GM19397 (cell line): ENCODE data around the gene DENND5B.
"Not testable (repeated sequence)": the region's sequence is repeated elsewhere in the genome, so short reads cannot be mapped to it uniquely, and the experiment has no call there.

Experiments used
- ATAC-seq: cut with Tn5 transposase; IDR thresholded peaks from one replicate; pipeline ENCODE4 v1.9.1; 2021; ENCODE audit warnings: mild to moderate bottlenecking, moderate library complexity; ENCODE audit not compliant: unreplicated experiment

Gene DENND5B

DNA sequence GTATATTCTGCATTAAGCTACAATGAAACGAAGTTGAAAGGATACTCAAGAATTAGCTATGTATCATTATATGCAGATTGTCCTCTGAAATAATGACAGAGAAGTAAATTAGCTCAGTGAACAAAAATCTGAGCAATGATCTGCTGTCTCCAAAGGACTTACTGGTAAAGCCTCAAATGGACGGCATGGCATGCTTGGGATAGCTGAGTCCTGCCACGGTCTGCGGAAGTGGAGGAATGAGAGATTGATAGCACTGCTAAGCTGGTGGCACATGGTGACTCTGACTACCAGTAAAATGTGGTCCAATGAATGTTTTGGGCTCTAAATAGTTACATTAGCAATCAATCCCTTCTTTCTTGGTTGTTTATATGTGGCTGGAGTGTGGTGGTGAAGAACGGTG is 3.7 kb upstream of the DENND5B start:
- no peak for ATAC-seq

DNA sequence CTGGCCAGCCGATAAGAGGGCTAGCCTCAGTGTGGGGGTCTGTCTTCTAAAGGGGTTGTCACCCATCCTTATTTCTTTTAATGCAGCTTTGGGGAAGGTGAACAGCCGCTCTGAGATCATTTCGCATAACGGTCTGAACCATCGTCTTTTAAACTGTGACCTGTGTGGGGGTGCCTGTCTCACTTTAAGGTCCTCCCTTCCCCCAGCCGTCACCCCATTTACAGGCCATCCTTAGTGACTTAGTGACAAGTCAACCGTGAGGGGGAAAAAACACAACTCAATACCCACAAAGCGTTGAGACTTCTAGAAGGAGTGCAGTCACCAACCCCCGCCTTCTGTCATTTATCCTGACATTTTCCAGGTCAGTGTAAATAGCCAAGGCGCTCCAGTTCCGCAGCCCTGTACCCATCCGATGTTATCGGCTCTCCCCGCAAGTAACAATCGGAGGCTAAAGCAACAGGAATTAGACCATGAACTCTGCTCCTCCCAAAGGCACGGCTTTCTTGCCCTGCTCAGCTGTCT is 505 bp upstream of the DENND5B start:
- peak; percentile 4 for ATAC-seq

DNA sequence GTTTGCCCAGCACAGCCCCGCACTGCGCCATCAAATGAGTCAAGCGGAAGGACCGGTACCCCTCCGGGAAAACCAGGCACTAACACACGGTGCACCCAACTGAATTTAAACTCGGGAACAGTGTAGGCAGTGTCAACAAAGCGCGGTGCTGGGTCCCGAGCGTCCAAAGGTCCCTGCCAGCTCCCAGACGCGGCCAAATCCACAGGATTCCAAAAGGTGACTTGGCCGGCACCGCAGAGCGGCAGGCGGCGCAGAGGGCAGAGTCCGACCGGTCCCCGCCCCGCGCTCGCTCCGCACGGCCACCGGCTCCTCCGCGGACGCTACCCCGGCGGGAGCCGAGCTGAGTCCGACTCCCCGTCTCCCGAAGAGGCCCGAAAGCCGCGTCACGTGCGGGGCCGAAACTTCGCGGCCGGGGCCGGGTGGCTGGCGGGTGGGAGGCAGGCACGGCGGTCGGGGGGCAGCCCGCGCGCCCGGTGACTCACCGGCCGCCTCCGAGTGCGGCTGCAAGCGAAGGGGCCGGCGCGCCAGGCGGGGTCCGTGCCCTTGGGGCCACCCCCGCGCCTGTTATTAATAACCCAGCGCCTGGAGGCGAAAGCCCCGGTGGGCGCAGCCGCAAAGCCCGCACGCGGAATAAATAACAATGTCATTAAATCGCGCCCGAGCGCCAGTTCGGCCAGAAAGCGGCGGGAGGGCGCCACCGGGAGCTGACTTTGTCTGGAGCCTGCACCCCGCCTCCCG is 863 bp downstream of the DENND5B start:
- peak; percentile 37 for ATAC-seq

DNA sequence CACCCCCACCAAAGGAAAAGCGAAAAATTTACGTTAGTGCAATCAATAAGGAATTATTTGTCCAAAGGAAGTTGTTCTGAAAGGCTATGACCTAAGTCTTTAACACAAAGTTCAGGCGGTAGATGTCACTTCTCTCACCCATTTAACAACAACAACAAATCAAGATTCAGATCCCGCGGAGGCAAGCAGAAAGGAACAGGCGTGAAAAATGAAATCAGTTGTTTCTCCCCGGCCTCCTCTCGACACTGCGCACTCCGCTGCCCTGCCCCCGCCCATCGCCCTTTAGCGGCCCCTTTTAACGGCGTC is 1.4 kb downstream of the DENND5B start:
- ATAC-seq, result peak; percentile 25

DNA sequence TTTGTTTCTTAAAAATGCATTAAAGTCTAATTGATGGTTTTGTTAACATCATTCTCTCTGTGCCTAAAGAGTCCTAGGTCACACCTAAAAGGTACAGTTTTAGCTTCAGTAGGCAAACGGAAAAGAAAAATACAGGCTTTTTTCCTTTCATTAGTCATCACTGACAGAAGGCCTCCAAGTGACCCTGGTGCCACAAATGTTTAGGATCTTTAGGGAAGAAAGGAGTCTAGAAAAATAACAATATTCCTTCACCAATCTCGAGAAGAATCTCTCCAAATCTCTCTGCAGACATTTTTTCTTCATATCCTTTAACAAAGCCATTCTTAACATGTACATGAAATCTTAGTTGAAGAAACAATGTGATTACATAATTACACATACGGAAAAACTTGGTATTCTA is 2.0 kb downstream of the DENND5B start:
- no peak for ATAC-seq

DNA sequence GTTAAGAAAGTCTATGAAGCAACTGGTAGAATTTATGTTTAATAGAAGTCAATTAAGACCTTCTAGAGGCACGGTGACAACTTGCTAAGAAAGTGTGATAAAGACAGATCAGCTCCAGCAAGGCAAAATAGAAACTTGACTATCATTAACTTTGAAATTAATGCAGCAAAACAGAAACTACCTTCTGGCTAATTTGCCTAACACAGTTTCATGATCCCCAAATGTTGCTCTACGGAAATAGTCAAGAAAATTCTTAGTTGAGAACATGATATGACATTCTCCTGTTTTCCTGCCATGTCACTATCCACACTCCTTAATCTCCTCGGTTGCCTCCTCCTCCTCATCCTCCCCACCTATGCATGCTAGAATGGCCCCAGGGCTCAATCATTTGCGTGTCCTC is 4.2 kb downstream of the DENND5B start:
- no peak for ATAC-seq

DNA sequence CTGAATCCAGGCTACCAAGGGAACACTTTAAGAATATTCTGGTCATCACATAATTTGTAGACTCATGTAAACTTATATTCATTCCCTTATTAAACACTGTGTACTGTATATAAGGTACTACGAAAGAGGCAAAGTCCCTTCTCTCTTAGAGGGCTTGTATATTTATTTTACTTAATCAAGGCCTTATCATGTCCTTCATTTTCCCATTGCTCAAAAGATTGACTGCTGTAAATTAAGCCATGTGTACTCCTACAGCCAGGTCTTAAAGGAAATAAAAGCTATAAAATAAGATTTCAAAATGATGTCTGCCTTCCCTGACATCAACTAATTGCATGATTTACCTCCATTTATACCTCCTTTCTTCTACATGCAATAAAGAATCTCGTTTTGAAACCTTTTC is 5.0 kb downstream of the DENND5B start:
- ATAC-seq, result no peak

DNA sequence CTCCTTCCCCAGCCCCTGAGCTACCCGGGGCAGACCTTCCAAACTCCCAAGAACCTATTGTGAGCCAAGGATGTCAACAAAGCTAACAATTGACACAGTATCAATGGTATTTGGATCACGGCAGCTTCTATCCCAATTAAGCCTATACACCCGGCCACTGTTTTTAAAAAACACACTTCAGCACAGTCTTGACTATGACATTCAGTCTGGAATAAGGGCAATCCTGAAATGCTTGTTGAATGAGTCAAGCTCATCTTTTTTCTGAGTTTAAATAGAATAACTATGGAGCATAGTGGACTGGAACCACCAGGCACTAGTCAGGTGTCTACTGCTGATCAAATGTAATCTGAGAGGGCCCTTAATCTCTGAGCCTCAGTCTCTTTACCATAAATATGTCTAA is 5.7 kb downstream of the DENND5B start:
- no peak for ATAC-seq

DNA sequence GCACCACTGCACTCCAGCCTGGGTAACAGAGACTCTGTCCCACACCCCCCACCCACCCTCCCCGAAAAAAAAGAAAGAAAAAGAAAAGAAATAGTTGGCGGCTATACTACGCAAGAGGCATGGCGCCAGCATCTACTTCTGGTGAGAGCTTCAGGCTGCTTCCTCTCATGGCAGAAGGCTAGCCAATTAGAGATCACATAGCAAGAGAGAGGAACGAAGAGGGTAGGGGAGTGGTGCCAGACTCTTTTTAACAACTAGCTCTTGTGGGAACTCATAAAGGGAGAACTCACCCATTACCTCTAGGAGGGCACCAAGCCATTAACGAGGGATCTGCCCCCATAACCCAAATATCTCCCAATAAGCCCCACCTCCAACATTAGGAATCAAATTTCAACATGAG is 6.2 kb downstream of the DENND5B start:
- ATAC-seq, result no peak

DNA sequence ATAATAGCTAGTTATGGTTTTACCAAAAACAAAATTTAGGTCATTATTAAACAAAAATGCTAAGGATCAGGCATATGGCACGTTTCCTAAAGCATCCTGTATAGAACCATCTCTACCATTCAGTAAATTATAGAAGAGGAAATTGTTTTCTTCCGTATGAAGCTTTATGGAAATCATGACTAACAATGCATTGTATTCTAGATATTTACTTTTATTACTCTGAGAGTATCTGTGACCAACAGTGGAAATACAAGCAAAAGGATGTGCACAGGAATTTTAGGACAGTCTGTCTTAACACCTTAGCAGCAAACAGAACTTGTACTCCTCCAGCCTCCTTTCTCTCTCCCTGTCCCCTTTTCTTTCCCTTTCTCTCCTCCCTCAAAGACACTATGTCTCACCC is 7.1 kb downstream of the DENND5B start:
- no peak for ATAC-seq

DNA sequence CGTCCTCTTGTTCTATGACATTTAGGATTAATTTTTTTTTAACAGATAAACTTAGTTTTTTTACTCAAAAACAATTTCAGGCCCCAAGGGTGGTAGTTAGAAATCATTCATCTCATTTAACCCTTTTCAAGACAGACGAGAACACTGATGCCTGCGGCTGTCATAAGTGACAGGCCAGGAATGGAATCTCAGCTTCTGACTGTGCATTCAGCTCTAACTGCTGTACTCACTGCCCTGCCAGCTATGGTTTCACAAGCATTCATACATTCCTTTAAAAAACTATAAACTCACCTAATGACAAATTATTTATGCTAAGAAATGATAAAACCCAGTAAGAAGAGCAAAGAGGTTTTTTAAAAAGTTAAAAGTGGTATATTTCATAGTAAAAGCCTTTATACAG is 8.8 kb downstream of the DENND5B start:
- no peak for ATAC-seq

DNA sequence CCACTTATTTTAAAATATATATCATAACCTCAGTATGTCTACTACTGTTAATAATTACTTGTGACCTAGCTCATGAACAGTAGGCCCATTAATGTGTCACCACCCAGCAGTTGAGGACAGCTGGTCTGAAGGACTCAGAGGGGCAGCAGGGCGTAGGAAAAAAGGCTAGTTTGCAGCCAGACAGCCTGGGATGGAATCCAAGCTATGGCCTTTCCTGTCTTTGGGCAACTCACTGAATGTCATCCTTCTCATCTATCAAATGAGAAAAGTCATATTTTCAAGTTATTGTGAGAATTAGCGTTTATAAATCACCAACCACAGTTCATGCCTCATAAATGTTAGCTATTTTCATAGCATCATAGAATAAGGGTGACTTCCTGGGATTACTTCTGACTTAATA is 12.3 kb downstream of the DENND5B start:
- no peak for ATAC-seq

DNA sequence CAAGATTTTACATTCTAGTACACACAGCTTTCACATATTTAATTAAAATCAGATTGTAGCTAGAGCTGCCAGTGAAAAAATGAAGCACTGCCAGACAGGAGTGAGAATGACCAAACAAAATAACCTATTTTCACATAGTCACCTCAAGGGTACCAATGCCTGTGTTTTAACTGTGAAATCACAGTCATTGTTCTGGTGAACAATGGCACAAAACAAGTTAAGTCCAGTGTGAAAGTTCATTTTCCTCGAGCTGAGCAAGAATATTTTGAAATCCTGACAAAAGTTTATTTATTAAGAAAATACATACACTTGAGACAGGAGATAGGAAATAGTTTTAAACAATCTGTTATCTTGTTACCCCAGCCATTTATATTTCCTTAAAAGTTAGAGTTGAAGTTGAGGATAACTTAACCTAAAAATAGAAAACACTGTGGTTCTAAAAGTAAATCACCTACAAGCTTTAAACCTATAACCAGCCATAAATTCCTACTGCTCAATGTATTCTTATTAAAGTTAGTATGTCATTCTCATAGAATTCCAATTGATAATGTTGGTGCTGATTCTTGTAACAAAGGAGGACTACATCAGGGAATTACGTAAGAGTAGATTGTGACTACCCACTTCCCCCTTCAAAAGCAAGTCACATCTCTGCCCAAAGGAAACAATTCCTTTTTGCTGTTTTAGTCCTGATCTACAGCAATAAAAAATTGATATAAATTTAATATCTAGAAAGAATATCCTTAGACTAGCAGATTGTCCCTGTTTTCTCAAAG is 15.9 kb downstream of the DENND5B start:
- no peak for ATAC-seq

DNA sequence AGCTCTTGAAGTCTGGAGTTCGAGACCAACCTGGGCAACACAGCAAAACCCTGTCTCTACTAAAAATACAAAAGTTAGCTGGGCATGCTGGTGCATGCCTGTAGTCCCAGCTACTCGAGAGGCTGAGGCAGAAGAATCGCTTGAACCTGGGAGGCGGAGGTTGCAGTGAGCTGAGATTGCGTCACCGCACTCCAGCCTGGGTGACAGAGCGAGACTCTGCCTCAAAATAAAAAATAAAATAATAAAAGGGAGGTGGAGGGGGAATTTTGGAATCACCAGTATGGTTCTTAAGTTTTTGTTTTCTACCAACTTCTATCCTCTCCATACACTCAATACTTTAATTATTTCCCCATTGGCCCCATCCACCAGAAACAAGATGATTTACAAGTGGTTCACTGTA is 16.6 kb downstream of the DENND5B start:
- not testable (repeated sequence) for ATAC-seq

DNA sequence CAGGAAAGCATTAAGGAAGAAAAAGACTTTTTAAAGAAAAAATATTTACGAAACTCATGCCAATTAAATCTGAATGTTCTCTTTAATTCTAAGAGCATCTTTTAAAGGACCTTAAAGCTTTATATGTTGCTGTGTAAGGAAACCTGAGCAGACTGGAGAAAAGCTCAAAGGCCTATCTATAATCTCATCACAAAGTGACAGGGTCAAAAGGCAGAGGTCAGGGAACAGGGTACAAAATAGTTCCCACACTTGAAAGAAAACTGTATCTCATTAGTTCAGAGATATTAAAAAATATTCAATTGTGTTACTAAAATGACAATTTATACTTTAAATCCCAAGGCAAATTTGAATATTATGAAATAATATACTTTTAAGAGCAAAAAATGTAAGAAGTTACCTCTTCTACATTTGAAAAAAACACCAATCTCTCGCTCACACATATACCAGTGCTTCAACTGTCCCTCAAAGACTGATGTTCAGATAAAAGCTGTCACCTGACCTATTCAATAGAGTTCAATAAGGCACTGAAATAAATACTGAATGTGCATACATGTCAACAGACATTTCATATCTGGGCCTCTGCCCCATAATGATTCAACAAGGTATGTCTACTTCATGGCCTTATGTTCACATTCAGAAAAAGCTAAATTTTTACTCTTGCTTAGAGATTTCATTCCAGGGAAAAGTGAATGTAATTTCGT is 17.9 kb downstream of the DENND5B start:
- no peak for ATAC-seq

DNA sequence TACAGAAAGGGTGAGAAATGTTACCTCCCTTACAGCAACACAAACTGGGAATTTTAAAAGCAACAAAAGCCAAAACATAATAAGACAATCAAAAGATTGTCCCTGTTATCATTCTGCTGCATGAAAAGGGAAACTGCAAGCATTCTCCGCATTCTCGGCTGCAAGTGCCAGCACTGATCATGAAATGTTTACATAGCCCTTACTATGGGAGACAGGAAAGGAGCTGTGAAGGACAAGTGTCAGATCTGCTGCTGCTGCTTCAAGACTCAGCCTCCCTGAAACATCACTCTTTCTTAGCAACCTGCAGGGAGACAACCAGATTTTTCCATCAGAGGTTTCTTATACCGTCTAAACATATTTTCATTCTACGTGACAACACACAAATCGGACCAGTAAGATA is 20.1 kb downstream of the DENND5B start:
- ATAC-seq, result no peak

DNA sequence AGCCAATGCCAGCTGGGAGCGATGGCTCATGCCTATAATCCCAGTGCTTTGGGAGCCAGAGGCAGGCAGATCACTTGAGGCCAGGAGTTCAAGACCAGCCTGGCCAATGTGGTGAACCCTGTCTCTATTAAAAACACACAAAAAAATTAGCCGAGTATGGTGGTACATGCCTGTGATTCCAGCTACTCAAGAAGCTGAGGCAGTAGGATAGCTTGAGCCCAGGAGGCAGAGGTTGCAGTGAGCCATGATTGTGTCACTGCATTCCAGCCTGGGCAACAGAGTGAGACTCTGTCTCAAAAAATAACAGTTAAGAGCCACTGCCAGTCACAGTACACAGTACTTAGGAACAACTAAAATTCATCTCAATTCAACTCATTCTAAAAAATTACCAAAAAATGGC is 21.4 kb downstream of the DENND5B start:
- ATAC-seq, result not testable (repeated sequence)

DNA sequence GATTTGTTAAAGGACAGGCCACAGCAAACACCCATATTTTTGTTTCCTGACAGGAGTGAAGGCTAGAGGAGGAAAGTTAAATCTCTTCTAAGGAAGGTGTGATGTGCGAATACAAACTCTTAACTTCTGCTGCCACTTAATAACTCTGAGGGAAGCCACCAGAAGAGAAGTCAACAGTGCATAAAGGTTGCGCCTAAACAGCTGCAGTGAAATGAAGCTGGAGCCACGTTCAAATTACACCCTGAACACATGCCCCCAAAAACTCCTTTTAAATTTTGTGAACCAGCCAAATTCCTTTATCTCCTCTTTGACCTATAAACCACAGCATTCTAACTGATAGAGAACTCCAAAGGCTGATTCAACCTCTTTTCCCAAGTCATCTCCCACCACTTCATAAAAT is 22.4 kb downstream of the DENND5B start:
- no peak for ATAC-seq

DNA sequence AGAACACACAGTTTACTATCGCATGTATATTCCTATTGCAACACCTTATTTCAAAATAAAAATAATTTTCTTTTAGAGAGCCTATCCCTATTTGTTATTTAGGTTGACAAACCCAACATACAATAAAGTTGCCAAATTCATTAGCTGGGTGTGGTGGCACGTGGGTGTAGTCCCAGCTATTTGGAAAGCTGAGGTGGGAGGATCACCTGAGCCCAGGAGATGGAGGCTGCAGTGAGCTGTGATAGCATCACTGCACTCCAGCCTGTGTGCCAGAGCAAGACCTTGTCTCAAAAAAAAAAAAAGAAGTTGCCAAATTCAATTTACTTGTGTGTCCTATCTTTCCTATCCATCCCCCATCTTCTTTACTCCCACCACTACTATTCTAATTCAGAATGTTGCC is 23.9 kb downstream of the DENND5B start:
- ATAC-seq, result no peak

DNA sequence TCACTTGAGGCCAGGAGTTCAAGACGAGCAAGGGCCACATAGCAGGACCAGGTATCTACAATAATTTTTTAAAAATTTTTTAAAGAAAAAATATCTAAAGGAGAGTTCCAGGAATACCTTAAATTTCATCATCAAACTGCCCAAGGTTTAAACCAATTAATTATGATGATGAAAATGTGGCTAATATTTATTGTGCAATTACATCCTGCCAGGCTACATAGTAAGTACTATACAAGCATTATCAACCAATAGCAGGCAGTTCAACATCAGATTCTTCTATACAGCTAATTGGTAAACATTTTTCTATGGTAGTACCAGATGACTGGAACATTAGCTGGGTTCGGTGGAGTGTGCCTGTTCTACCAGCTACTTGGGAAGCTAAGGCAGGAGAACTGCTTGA is 24.4 kb downstream of the DENND5B start:
- no peak for ATAC-seq

DNA sequence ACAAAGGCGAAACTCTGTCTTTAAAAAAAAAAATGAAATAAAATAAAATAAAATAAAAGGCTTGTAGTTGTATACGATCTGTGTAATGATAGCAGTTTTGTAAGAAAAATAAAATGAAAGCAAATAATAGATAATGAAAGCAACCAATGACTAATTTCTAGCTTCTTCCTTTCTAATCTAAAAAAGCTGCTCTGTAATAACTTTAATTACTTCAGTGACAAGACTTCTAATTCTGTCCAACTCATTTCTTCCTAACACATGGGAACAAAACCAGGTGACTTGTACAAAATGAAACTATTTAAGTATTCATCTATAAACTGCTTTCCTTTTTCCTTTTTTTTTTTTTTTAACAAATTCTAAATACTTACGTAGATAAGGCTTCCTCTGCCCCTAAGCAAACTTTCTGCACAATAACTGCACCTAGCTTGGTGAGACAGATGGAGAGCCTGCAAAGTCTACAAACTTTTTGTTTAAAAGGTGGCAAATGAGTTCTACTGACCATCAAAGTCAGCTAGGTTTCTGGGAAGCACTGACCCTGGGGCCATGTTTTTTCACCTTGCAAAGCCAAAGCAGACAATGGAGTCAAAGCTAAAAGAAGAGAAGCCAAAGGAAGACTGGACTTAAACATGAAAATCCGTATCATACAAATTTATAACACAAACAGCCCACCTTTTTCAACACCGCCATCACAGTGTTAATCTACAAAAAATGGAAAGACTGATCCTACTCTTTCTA is 28.2 kb downstream of the DENND5B start:
- ATAC-seq, result no peak
